GM19452 (cell line): Measurements from ENCODE around the gene ARL11.

Experiments
- ATAC-seq: cut with Tn5 transposase; IDR thresholded peaks from one replicate; pipeline ENCODE4 v1.9.1; 2021; ENCODE audit not compliant: unreplicated experiment

The ARL11 gene

DNA sequence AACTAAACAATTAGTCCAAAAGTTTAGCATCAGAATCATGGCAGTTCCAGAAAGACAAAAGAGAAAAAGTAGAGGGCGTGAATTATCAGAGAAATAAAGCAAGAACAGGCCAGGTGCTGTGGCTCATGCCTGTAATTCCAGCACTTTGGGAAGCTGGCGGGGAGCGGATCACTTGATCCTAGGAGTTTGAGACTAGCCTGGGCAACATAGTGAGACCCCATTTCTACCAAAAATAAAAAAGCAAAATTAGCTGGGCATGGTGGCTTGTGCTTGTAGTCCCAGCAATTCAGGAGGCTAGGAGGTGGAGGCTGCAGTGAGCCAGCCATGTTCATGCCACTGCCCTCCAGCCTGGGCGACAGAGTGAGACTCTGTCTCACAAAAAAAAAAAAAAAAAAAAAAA is 18.4 kb downstream of the ARL11 start:
- no peak for ATAC-seq

- no peak for ATAC-seq
These were observed 21.1 kb downstream of the ARL11 start for GRCh38 chr13:49649244-49649962.

DNA sequence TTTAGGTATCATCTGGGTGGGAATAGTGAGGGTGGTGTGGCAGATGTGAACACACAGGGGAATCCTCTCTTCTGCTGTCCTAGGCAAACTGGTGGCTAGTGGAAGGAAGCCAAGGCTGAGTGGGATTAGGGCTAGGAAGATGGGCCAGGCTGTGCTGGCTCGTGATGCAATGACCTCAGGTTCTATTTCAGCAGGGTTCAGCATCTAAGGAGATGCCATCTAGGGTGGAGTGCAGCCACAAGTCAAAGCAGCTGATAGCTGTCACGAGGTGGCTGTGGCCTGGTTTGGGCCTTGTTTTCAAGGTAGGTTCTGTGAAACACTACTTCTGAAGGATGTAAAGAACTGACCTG is 21.6 kb downstream of the ARL11 start:
- no peak for ATAC-seq

GRCh38 chr13:49651570-49652354 is 23.5 kb downstream of the ARL11 start:
- ATAC-seq = no peak

GRCh38 chr13:49652355-49653305 is 24.3 kb downstream of the ARL11 start:
- ATAC-seq = no peak

DNA sequence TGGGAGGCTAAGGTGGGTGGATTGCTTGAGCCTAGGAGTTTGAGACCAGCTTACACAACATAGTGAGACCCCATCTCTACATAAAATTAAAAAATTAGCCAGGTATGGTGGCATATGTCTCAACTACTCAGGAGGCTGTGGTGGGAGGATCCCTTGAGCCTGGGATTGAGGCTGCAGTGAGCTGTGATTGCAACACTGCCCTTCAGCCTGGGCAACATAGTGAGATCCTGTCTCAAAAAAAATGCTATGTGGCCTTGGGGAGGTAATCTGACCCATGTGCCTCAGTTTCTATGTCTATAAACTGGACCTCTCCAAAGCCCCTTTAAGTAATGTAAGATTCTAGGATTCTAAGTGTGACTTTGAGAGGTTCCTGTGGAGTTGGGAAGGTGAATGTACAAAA is 25.2 kb downstream of the ARL11 start:
- no peak for ATAC-seq

DNA sequence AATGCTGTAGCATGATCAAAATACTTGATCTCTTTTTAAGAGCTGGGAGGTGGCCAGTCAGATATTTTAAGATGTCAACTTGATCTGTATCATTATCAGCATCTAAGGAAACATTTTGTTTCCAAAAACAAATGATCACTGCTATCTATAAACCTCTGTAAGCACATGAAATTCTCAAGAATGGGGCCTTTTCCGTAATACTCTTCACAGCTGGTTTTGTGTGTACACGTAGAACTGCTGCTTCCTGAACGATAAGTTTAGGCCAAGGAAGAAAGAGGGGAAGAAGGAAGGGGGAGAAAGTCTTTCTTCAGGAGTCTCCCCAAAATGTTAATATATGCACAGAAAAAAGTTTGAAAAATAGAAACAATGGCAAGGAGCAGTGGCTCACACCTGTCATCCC is 25.7 kb downstream of the ARL11 start:
- ATAC-seq = no peak

DNA sequence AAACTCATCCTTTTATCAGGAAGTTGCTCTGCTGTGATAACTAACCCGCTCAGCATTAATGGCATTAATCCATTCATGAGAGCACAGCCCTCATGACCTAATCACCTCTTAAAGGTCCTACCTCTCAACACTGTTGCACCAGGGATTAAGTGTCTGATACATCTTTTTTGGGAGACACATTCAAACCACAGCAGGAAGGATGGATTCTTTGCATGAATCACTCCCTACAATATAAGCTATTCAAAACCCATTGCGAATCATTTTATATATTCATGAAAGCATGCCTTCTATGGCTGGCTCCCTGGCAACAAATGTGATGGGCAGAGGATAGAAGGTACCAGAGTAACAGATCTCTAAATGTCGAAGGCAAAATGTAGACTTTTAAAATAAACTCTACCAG is 27.6 kb downstream of the ARL11 start:
- ATAC-seq = no peak

GRCh38 chr13:49657241-49657641 is 28.9 kb downstream of the ARL11 start:
- no peak for ATAC-seq

- ATAC-seq = no peak
These were observed 36.3 kb downstream of the ARL11 start for GRCh38 chr13:49664606-49665005.

DNA sequence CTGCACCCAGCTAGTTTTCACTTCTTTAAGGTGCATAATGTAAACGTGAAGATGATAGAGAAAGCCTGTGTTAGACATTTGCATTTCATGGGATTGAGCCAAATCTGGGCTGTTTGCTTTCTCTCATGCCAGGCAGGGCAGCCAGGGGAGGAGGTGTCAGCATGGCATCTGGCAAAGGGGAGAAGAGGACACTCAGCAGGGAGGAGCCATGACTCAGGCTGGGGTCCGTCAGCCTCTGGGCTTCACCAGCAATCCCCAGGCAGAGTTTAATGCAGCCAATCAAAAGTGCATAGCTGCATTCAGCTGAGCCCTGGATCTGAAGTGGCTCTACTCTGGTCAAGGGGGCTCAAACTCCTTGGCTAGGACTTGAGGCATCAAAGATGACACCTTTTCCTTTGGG is 39.5 kb downstream of the ARL11 start:
- no peak for ATAC-seq

DNA sequence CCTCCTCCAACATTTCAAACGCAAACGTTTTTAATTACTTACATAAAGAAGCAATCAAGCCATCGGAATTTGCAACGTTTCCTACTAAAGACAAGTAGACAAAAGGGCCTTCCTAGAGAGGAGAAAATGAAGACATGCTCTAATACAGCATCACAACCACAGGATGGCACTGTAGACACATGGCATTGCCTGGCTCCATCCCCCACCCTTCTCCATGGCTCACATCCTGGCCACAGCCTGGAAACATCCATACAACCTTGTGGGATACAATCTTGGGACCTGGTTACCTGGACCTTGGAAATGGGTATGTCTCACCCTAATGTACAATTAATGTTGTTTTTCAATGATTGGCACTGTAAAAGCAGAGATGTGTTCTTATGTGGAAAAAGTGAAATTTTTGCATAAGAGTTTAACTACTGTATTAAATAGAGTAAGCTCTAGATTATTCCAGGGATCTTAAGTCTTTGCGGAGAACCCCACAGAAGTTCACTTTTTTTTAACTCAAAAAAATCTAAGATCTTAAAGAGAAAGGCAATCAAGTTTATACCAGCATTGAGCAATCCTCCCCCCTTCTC is 41.5 kb downstream of the ARL11 start:
- ATAC-seq = no peak

DNA sequence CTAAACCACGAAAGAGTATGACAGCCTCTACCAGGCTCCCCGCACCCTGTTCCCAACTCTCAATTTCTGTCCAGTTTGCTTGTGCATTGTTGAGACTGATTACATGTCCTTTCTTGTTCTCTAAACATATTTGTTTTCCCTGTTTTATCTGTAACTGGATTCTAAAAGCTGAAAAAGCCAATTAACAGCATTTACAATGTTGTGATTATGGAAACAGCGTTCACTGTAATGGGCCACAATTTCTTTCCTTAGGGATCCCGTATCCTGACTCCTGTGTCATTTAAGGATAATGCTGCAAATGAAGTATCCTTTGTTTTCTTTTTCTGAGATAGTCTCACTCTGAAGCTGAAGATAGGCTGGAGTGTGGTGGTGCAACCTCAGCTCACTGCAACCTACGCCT is 42.5 kb downstream of the ARL11 start:
- no peak for ATAC-seq

DNA sequence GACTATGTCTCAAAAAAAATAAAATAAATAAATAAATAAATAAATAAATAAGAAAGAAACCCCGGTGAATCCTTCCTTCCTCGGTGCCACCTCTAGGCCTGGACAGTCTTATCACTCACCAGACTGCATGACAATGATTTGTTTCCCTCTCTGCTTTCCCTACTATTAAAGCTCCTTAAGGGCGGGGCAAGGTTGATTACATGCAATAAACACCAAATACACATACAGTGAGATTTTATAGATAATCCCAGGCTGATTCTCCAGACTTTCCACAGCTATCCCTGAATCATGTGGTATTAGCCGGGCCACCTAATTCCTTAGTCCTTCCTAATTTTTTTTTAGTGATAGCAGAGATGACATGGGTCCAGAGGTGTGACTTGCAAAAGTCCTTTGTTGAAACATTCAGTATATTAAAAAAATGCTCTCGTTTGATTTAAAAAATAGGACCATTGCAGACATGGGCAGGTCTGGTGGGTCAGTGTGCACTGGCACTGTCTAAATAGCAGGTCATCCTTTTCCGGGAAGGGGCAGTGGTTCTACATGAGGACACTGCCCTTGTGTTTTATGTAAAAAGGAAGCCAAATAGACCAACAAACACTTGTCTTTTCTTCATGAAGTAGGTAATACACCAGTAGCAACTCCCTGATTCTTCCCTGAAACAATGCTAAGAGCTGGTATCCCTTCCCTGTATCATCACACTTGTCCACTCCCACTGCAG is 48.4 kb downstream of the ARL11 start:
- ATAC-seq = no peak

DNA sequence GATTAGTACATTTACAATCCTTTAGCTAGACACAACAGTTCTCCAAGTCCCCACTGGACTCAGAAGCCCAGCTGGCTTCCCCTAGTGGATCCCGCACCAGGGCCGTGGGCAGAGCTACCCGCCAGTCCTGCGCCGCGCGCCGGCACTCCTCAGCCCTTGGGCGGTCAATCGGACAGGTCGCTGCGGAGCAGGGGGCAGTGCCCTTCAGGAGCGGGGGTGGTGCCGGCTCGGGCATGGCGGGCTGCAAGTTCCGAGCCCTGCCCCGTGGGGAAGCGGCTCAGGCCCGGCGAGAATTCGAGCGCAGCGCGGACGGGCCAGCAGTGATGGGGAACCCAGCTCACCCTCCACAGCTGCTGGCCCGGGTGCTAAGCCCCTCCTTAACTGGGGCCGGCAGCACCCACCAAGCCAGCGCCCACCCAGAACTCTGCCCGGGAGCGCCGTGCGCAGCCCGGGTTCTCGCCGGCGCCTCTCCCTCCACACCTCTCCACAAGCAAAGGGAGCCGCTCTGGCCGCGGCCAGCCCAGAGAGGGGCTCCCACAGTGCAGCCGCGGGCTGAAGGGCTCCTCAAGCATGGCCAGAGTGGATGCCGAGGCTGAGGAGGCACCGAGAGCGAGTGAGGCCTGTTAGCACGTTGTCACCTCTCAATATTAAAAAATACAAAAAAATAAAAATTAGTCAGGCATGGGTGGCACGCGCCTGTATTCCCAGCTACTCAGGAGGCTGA is 50.0 kb downstream of the ARL11 start:
- ATAC-seq = no peak

DNA sequence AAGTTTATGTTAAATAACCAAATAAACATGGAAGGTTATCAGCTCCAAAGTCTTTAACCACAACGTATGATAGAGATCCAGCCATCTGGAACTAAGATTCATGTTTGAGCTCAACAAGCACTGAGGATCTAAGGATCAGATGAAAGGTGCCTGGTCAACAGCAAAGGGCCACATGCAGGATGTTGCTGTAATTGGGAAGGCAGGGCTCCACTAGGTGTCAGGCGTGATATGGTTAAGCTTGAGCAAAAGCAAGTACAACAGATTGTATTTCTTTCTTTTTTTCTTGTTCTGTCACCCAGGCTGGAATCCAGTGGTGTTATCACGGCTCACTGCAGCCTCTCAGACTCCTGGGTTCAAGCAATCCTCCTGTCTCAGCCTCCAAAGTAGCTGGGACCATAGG is 50.9 kb downstream of the ARL11 start:
- ATAC-seq = no peak

- no peak for ATAC-seq
These were observed 53.6 kb downstream of the ARL11 start for GRCh38 chr13:49681842-49682435.
